ENCODE results near the gene ELMO1. TPM values are rescaled to one million over a fixed set of nuclear protein-coding genes. Genes with fewer than 3 reads are reported as not detected.

The ELMO1 gene
- total RNA-seq, 1 donor from 2014 or later: not detected

GRCh38 chr7:36896956-36897590, 551.6 kb downstream of the ELMO1 start:
- TF ChIP-seq CTCF (IDR thresholded peaks at IDR 0.05): no peak
- no peak overlapping the region for H3K27ac Mint-ChIP-seq (ENCODE audit: unreplicated experiment)

GRCh38 chr7:36896418-36896817, 552.2 kb downstream of the ELMO1 start:
- Mint-ChIP-seq H3K4me1 (ENCODE audit: unreplicated experiment) (no peaks in the 10 kb centered on the region), H3K27me3 (ENCODE audit: unreplicated experiment) (no peaks in the 10 kb centered on the region), H3K9me3 (ENCODE audit: unreplicated experiment) (no peaks in the 10 kb centered on the region), H3K4me3 (ENCODE audit: unreplicated experiment) (no peak overlapping the region), H3K36me3 (ENCODE audit: unreplicated experiment) (no peaks in the 10 kb centered on the region), H3K27ac (ENCODE audit: unreplicated experiment) (no peak overlapping the region)
- no peak for TF ChIP-seq CTCF (IDR thresholded peaks at IDR 0.05)
- no peak for DNase-seq (ENCODE audit: extremely low spot score, unreplicated experiment)

More at GRCh38 chr7:36896956-36897590, 551.6 kb downstream of the ELMO1 start:
- no peaks in the 10 kb centered on the region for H3K36me3 Mint-ChIP-seq (ENCODE audit: unreplicated experiment)
- H3K9me3 Mint-ChIP-seq (ENCODE audit: unreplicated experiment): no peaks in the 10 kb centered on the region
- H3K4me1 Mint-ChIP-seq (ENCODE audit: unreplicated experiment): no peaks in the 10 kb centered on the region
- no peak overlapping the region for H3K4me3 Mint-ChIP-seq (ENCODE audit: unreplicated experiment)
- DNase-seq (ENCODE audit: extremely low spot score, unreplicated experiment): no peak
- no peaks in the 10 kb centered on the region for H3K27me3 Mint-ChIP-seq (ENCODE audit: unreplicated experiment)

GRCh38 chr7:36895192-36895591, 553.5 kb downstream of the ELMO1 start:
- Mint-ChIP-seq H3K36me3 (ENCODE audit: unreplicated experiment) (no peaks in the 10 kb centered on the region), H3K4me3 (ENCODE audit: unreplicated experiment) (no peak overlapping the region), H3K27ac (ENCODE audit: unreplicated experiment) (no peak overlapping the region), H3K27me3 (ENCODE audit: unreplicated experiment) (no peaks in the 10 kb centered on the region), H3K4me1 (ENCODE audit: unreplicated experiment) (no peaks in the 10 kb centered on the region), H3K9me3 (ENCODE audit: unreplicated experiment) (no peaks in the 10 kb centered on the region)
- no peak for DNase-seq (ENCODE audit: extremely low spot score, unreplicated experiment)
- no peak for TF ChIP-seq CTCF (IDR thresholded peaks at IDR 0.05)

GRCh38 chr7:36894190-36894589, 554.5 kb downstream of the ELMO1 start:
- TF ChIP-seq CTCF (IDR thresholded peaks at IDR 0.05): no peak
- no peaks in the 10 kb centered on the region for H3K27me3 Mint-ChIP-seq (ENCODE audit: unreplicated experiment)
- no peak for DNase-seq (ENCODE audit: extremely low spot score, unreplicated experiment)
- no peak overlapping the region for H3K27ac Mint-ChIP-seq (ENCODE audit: unreplicated experiment)
- no peak overlapping the region for H3K4me3 Mint-ChIP-seq (ENCODE audit: unreplicated experiment)
- no peaks in the 10 kb centered on the region for H3K36me3 Mint-ChIP-seq (ENCODE audit: unreplicated experiment)
- H3K4me1 Mint-ChIP-seq (ENCODE audit: unreplicated experiment): no peaks in the 10 kb centered on the region
- H3K9me3 Mint-ChIP-seq (ENCODE audit: unreplicated experiment): no peaks in the 10 kb centered on the region

- no peak overlapping the region for H3K4me3 Mint-ChIP-seq (ENCODE audit: unreplicated experiment)
- no peaks in the 10 kb centered on the region for H3K9me3 Mint-ChIP-seq (ENCODE audit: unreplicated experiment)
- H3K36me3 Mint-ChIP-seq (ENCODE audit: unreplicated experiment): no peaks in the 10 kb centered on the region
- no peak for TF ChIP-seq CTCF (IDR thresholded peaks at IDR 0.05)
- H3K27ac Mint-ChIP-seq (ENCODE audit: unreplicated experiment): no peak overlapping the region
- DNase-seq (ENCODE audit: extremely low spot score, unreplicated experiment): no peak
- no peaks in the 10 kb centered on the region for H3K27me3 Mint-ChIP-seq (ENCODE audit: unreplicated experiment)
- H3K4me1 Mint-ChIP-seq (ENCODE audit: unreplicated experiment): no peaks in the 10 kb centered on the region
Observed at GRCh38 chr7:36889182-36889581, 559.5 kb downstream of the ELMO1 start.
